Measurements from ENCODE around the gene LTBP4. TPM values are rescaled to one million over a fixed set of nuclear protein-coding genes. Genes with fewer than 3 reads are reported as not detected.

Gene LTBP4
- polyA plus RNA-seq, 1 of the 3 experiments (the other 2 are of a cell fraction), result 24.8 TPM

- Histone ChIP-seq H3F3A (replicated peaks; ENCODE audit: insufficient read depth) (peaks cover 11% of the 10 kb centered on the region), H2AFZ (ENCODE audit: low read depth) (no peak overlapping the region), H4K20me1 (ENCODE audit: insufficient read depth) (no peaks in the 10 kb centered on the region), H3K9me2 (no peaks in the 10 kb centered on the region), H3K4me1 (ENCODE audit: control insufficient read depth in 1 of 2, insufficient read depth in 2 of 2, low read depth in 1 of 2, low read length in 1 of 2) (no peaks in the 10 kb centered on the region), H3K36me3 (replicated peaks in 1 of 2; ENCODE audit: control insufficient read depth in 1 of 2, insufficient read depth in 2 of 2, low read length in 1 of 2) (peaks cover 57 to 63% of the 10 kb centered on the region in 2 experiments), H3K79me2 (ENCODE audit: insufficient read depth) (no peaks in the 10 kb centered on the region), H3K4me3 (ENCODE audit: low read depth in 2 of 2, low read length in 1 of 2) (no peak overlapping the region), H3K27me3 (ENCODE audit: insufficient read depth) (no peaks in the 10 kb centered on the region), H3K9me3 (no peaks in the 10 kb centered on the region), H3K4me2 (no peak overlapping the region), H3K9ac (no peak overlapping the region), H3K27ac (ENCODE audit: low read depth in 2 of 2, low read length in 1 of 2) (no peak overlapping the region)
- TF ChIP-seq, protein P1, sequence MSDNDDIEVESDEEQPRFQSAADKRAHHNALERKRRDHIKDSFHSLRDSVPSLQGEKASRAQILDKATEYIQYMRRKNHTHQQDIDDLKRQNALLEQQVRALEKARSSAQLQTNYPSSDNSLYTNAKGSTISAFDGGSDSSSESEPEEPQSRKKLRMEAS (IDR thresholded peaks at IDR 0.05; ENCODE audit: low read depth), result no peak
- TF ChIP-seq FOXJ3 (CRISPR knock-in tag; IDR thresholded peaks at IDR 0.05), result no peak
- no peak for TF ChIP-seq JUND (IDR thresholded peaks at IDR 0.05)
- TF ChIP-seq RFX5 (IDR thresholded peaks at IDR 0.05; ENCODE audit: low read length), result no peak
- TF ChIP-seq RCOR1 (IDR thresholded peaks at IDR 0.05; ENCODE audit: low read length), result no peak
- TF ChIP-seq TCF12 (IDR thresholded peaks at IDR 0.05), result no peak
- no peak for TF ChIP-seq GABPA (IDR thresholded peaks at IDR 0.05; ENCODE audit: low read depth)
- no peak for TF ChIP-seq NFIC (IDR thresholded peaks at IDR 0.05; ENCODE audit: borderline replicate concordance)
- no peak for TF ChIP-seq EP300 (IDR thresholded peaks at IDR 0.05; ENCODE audit: borderline replicate concordance in 1 of 2, low read depth in 1 of 2, low read length in 1 of 2)
- no peak for TF ChIP-seq IRF3 (IDR thresholded peaks at IDR 0.05; ENCODE audit: low read depth, low read length)
- TF ChIP-seq GATA2 (CRISPR knock-in tag; IDR thresholded peaks at IDR 0.05), result no peak
- no peak for TF ChIP-seq TEAD4 (IDR thresholded peaks at IDR 0.05; ENCODE audit: borderline replicate concordance, insufficient read depth)
- TF ChIP-seq, protein P2, sequence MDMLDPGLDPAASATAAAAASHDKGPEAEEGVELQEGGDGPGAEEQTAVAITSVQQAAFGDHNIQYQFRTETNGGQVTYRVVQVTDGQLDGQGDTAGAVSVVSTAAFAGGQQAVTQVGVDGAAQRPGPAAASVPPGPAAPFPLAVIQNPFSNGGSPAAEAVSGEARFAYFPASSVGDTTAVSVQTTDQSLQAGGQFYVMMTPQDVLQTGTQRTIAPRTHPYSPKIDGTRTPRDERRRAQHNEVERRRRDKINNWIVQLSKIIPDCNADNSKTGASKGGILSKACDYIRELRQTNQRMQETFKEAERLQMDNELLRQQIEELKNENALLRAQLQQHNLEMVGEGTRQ (IDR thresholded peaks at IDR 0.05; ENCODE audit: borderline replicate concordance, low read depth, low read length), result no peak
- TF ChIP-seq, protein P3, sequence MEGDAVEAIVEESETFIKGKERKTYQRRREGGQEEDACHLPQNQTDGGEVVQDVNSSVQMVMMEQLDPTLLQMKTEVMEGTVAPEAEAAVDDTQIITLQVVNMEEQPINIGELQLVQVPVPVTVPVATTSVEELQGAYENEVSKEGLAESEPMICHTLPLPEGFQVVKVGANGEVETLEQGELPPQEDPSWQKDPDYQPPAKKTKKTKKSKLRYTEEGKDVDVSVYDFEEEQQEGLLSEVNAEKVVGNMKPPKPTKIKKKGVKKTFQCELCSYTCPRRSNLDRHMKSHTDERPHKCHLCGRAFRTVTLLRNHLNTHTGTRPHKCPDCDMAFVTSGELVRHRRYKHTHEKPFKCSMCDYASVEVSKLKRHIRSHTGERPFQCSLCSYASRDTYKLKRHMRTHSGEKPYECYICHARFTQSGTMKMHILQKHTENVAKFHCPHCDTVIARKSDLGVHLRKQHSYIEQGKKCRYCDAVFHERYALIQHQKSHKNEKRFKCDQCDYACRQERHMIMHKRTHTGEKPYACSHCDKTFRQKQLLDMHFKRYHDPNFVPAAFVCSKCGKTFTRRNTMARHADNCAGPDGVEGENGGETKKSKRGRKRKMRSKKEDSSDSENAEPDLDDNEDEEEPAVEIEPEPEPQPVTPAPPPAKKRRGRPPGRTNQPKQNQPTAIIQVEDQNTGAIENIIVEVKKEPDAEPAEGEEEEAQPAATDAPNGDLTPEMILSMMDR (IDR thresholded peaks at IDR 0.05), result no peak
- TF ChIP-seq SIN3A (IDR thresholded peaks at IDR 0.05; ENCODE audit: borderline replicate concordance, low read depth, low read length), result no peak
- TF ChIP-seq CHD2 (IDR thresholded peaks at IDR 0.05; ENCODE audit: low read length, partially characterized antibody), result no peak
- TF ChIP-seq, protein P4, sequence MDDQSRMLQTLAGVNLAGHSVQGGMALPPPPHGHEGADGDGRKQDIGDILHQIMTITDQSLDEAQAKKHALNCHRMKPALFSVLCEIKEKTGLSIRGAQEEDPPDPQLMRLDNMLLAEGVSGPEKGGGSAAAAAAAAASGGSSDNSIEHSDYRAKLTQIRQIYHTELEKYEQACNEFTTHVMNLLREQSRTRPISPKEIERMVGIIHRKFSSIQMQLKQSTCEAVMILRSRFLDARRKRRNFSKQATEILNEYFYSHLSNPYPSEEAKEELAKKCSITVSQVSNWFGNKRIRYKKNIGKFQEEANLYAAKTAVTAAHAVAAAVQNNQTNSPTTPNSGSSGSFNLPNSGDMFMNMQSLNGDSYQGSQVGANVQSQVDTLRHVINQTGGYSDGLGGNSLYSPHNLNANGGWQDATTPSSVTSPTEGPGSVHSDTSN (IDR thresholded peaks at IDR 0.05), result no peak
- TF ChIP-seq RXRA (IDR thresholded peaks at IDR 0.05; ENCODE audit: borderline replicate concordance, low read depth), result no peak
- WGBS (ENCODE audit: low lambda C conversion rate), result 97% methylated on average over 10 of the region's 11 CpGs
- ChIA-PET CTCF (no interaction called here), POLR2A (no interaction called here)
- DNase-seq, result no peak
Observed at GRCh38 chr19:40673397-40673796, 72.2 kb downstream of the LTBP4 start.
